ENCODE results near the gene GSG1L.

The GSG1L gene
- total RNA-seq = 0 to 0.09 (median 0) reads per million in 4 experiments

- no peak for DNase-seq
Observed at GRCh38 chr16:28063591-28064061, at the start of gene GSG1L. Gene GSG1L, minus strand, starts transcription at chr16:28063714. Its CDS starts 290 bp downstream, at chr16:28063424.

GRCh38 chr16:28112908-28113307, 49.4 kb upstream of the GSG1L start:
- no peak for DNase-seq

- no peak for DNase-seq
Observed at GRCh38 chr16:28110977-28111376, 47.5 kb upstream of the GSG1L start.

GRCh38 chr16:28110479-28110878, 47.0 kb upstream of the GSG1L start:
- no peak for DNase-seq

GRCh38 chr16:28110074-28110473, 46.6 kb upstream of the GSG1L start:
- no peak for DNase-seq

GRCh38 chr16:28108590-28109247, 45.2 kb upstream of the GSG1L start:
- DNase-seq = no peak

- no peak for DNase-seq
Observed at GRCh38 chr16:28107232-28107631, 43.7 kb upstream of the GSG1L start.

- DNase-seq = no peak
Observed at GRCh38 chr16:28106467-28107215, 43.1 kb upstream of the GSG1L start.

GRCh38 chr16:28105954-28106353, 42.4 kb upstream of the GSG1L start:
- no peak for DNase-seq

GRCh38 chr16:28105297-28105696, 41.8 kb upstream of the GSG1L start:
- no peak for DNase-seq

- no peak for DNase-seq
Observed at GRCh38 chr16:28104404-28104803, 40.9 kb upstream of the GSG1L start.

- DNase-seq = no peak
Observed at GRCh38 chr16:28103516-28104170, 40.1 kb upstream of the GSG1L start.

GRCh38 chr16:28101533-28101890, 38.0 kb upstream of the GSG1L start:
- no peak for DNase-seq

- no peak for DNase-seq
Observed at GRCh38 chr16:28100810-28101532, 37.5 kb upstream of the GSG1L start.

- no peak for DNase-seq
Observed at GRCh38 chr16:28098959-28099945, 35.7 kb upstream of the GSG1L start.

GRCh38 chr16:28098171-28098958, 34.9 kb upstream of the GSG1L start:
- no peak for DNase-seq

- DNase-seq = no peak
Observed at GRCh38 chr16:28096983-28097899, 33.7 kb upstream of the GSG1L start.

GRCh38 chr16:28093385-28093725, 29.8 kb upstream of the GSG1L start:
- DNase-seq = no peak

GRCh38 chr16:28092721-28093384, 29.3 kb upstream of the GSG1L start:
- DNase-seq = no peak
